GM23338 (cell line): Measurements from ENCODE around the gene URI1.

Experiments used
- CTCF ChIP-seq, 2 experiments: fragments of 200-600 bp in 1 of 2; sonication (generic) in 1 of 2; conservative IDR thresholded peaks; 2 replicates each; pipeline versions ENCODE4 v1.5.1 to v1.6.1; 2016 to 2017; ENCODE audit warnings: antibody characterized with exemption in 2 of 2, low read depth in 2 of 2, mild to moderate bottlenecking in 2 of 2, moderate library complexity in 1 of 2
- ETS1 ChIP-seq: IDR thresholded peaks from 2 replicates; pipeline ENCODE4 v1.6.1; 2016; ENCODE audit warnings: antibody characterized with exemption
- EZH2 ChIP-seq: fragments of 200-600 bp; sonication (generic); IDR thresholded peaks from one replicate; pipeline ENCODE4 v1.8.0; 2017; ENCODE audit warnings: antibody characterized with exemption, mild to moderate bottlenecking, low read depth; ENCODE audit not compliant: unreplicated experiment
- JUNB ChIP-seq: IDR thresholded peaks from one replicate; pipeline ENCODE4 v1.6.1; 2016; ENCODE audit warnings: antibody characterized with exemption; ENCODE audit not compliant: unreplicated experiment
- NANOG ChIP-seq: IDR thresholded peaks from 2 replicates; pipeline ENCODE4 v1.6.1; 2016; ENCODE audit warnings: antibody characterized with exemption, borderline replicate concordance
- POLR2AphosphoS5 ChIP-seq: IDR thresholded peaks from 2 replicates; pipeline ENCODE4 v1.6.1; 2016; ENCODE audit warnings: antibody characterized with exemption, low read depth
- REST ChIP-seq: IDR thresholded peaks from one replicate; pipeline ENCODE4 v1.6.1; 2018; ENCODE audit warnings: antibody characterized with exemption; ENCODE audit not compliant: unreplicated experiment
- ZNF114 ChIP-seq: fragments of 250-450 bp; sonication (Bioruptor Pico); IDR thresholded peaks from 2 replicates; pipeline ENCODE4 v1.5.0; 2020; ENCODE audit warnings: mild to moderate bottlenecking, moderate library complexity

GRCh38 chr19:30001301-30001700 lies 59.3 kb downstream of the URI1 start:
- no peak for TF ChIP-seq EZH2
- TF ChIP-seq POLR2AphosphoS5: no peak
- TF ChIP-seq CTCF (conservative IDR thresholded peaks at IDR 0.05; ENCODE audit: low read depth in 2 of 2): no peak
- TF ChIP-seq REST: no peak
- no peak for TF ChIP-seq ETS1
- no peak for TF ChIP-seq JUNB
- TF ChIP-seq ZNF114 (CRISPR knock-in tag): no peak
- TF ChIP-seq NANOG: no peak
